ENCODE measurements around the gene PIEZO1.
"Not testable (repeated sequence)": the region's sequence is repeated elsewhere in the genome, so short reads cannot be mapped to it uniquely, and the experiment has no call there.

The PIEZO1 gene

GRCh38 chr16:88785106-88785924 is at the start of gene PIEZO1:
TSS of gene PIEZO1 (minus strand) at chr16:88785220. CDS start at chr16:88784964, 256 bp downstream.
- peak; percentile 48 for DNase-seq

GRCh38 chr16:88834670-88835069 is 49.6 kb upstream of the PIEZO1 start:
- no peak for DNase-seq

- no peak for DNase-seq
Measured at GRCh38 chr16:88833086-88833485, 48.1 kb upstream of the PIEZO1 start.

GRCh38 chr16:88831838-88832237 is 46.8 kb upstream of the PIEZO1 start:
- no peak for DNase-seq

GRCh38 chr16:88830783-88831182 is 45.8 kb upstream of the PIEZO1 start:
- no peak for DNase-seq

- no peak for DNase-seq
Measured at GRCh38 chr16:88830258-88830657, 45.2 kb upstream of the PIEZO1 start.

- DNase-seq, result no peak
Measured at GRCh38 chr16:88828711-88829110, 43.7 kb upstream of the PIEZO1 start.

GRCh38 chr16:88827727-88828126 is 42.7 kb upstream of the PIEZO1 start:
- DNase-seq, result no peak

GRCh38 chr16:88826070-88826840 is 41.2 kb upstream of the PIEZO1 start:
- no peak for DNase-seq

- DNase-seq, result no peak
Measured at GRCh38 chr16:88825146-88825545, 40.1 kb upstream of the PIEZO1 start.

GRCh38 chr16:88824256-88825077 is 39.4 kb upstream of the PIEZO1 start:
- no peak for DNase-seq

GRCh38 chr16:88823646-88824045 is 38.6 kb upstream of the PIEZO1 start:
- DNase-seq, result not testable (repeated sequence)

GRCh38 chr16:88822281-88823040 is 37.4 kb upstream of the PIEZO1 start:
- DNase-seq, result no peak

- no peak for DNase-seq
Measured at GRCh38 chr16:88821168-88821850, 36.3 kb upstream of the PIEZO1 start.

GRCh38 chr16:88820385-88821025 is 35.5 kb upstream of the PIEZO1 start:
- DNase-seq, result no peak

- DNase-seq, result no peak
Measured at GRCh38 chr16:88819126-88819525, 34.1 kb upstream of the PIEZO1 start.

- DNase-seq, result no peak
Measured at GRCh38 chr16:88818575-88818874, 33.5 kb upstream of the PIEZO1 start.

GRCh38 chr16:88817785-88818574 is 33.0 kb upstream of the PIEZO1 start:
- DNase-seq, result no peak

GRCh38 chr16:88816736-88817535 is 31.9 kb upstream of the PIEZO1 start:
- no peak for DNase-seq

Data from KG1 (cell line).